Activated CD4-positive, alpha-beta memory T cell treated with anti-CD3 and anti-CD28 coated beads, Interleukin-2, amount 10 ng/mL, durations not matched to agents 7 days and 5 days (primary cell): ENCODE measurements around the gene OVAAL. TPM values are rescaled to one million over a fixed set of nuclear protein-coding genes. Genes with fewer than 3 reads are reported as not detected.

Source experiments
- CTCF ChIA-PET: fragments of 350-600 bp; sonication (Branson Sonifier 250); formaldehyde crosslinking; loops from one replicate; lab custom pipeline; 2021; ENCODE audit warnings: antibody characterized with exemption, inconsistent platforms; lab: Charles Lee
- POLR2A ChIA-PET: fragments of 350-600 bp; sonication (Branson Sonifier 250); formaldehyde crosslinking; loops from one replicate; lab custom pipeline; 2021; ENCODE audit warnings: antibody characterized with exemption; lab: Charles Lee
- DNase-seq: peaks from one replicate; pipeline ENCODE4 v3.0.0-alpha.2; 2020
- H3K27ac Mint-ChIP-seq: one replicate; pipeline ENCODE4 v1.8.0; 2021; ENCODE audit warnings: mild to moderate bottlenecking, mixed read lengths
- H3K27me3 Mint-ChIP-seq: one replicate; pipeline ENCODE4 v1.8.0; 2021; ENCODE audit warnings: mixed read lengths
- H3K36me3 Mint-ChIP-seq: one replicate; pipeline ENCODE4 v1.8.0; 2021; ENCODE audit warnings: low read depth, mixed read lengths
- H3K4me1 Mint-ChIP-seq: one replicate; pipeline ENCODE4 v1.8.0; 2021; ENCODE audit warnings: mixed read lengths
- H3K4me3 Mint-ChIP-seq: one replicate; pipeline ENCODE4 v1.8.0; 2021; ENCODE audit warnings: mild to moderate bottlenecking, mixed read lengths
- H3K9me3 Mint-ChIP-seq: one replicate; pipeline ENCODE4 v1.8.0; 2021; ENCODE audit warnings: mixed read lengths
- total RNA-seq, 2 experiments: library from RNA; stranded (reverse); gene quantifications; one replicate each; pipeline ENCODE4 v1.2.3, GENCODE V29; 2021

Gene OVAAL
- total RNA-seq, 2 experiments from 2014 or later, result not detected

DNA sequence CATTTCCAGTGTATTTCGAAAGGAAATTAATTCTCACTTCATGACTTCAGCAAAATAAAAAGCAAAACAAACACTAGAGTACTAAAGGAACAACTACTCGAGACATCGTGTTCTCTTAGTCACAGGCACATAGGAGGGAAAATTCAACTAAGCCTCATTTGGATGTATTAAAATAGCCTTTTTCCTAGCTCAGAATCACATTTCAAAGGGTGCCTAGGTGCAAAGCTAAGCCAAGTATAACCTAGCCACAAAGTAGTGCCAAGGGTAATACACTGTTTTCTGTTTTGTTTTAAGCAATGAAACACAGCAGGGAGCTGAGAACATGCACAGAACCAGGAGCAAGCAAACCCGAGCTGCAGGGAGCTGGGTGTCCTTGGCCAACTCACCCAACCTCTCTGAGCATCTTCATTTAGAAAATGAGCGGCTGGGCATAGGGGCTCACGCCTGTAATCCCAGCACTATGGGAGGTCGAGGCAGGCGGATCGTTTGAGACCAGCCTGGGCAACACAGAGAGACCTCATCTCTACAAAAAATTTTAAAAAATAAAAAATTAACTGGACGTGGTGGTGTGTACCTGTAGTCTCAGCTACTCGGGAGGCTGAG, 29.8 kb upstream of the OVAAL start:
- CTCF ChIA-PET, result interaction anchor here (1.1 to 1.7 kb wide), 5 partner anchors 8 to 335 kb away, joined by 3 to 9 read pairs (median 6); no protein-coding TSS in a partner anchor
- POLR2A ChIA-PET, result no interaction called here
- Mint-ChIP-seq H3K9me3 (no peaks in the 10 kb centered on the region), H3K4me3 (no peak overlapping the region), H3K4me1 (no peaks in the 10 kb centered on the region), H3K27ac (no peak overlapping the region), H3K36me3 (no peaks in the 10 kb centered on the region), H3K27me3 (peaks cover 9% of the 10 kb centered on the region)
- no peak for DNase-seq

DNA sequence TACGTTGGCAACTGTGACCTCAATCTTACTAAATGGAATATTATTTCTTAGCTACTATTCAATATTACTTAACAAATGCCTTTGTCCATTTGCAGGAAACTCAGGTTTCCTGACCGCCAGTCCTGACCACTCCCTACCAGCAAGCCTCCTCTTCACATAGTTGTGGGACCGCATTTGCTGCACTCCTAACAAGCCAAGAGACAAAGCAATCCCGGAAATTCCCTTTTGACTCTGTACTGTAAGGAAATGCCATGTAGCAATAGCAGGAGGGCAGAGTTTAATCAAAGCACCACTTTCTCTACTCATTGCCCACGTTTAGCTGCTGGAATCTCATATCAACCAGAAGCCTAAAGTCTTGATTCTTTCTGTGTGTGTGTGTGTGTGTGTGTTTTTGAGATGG, 28.3 kb upstream of the OVAAL start:
- DNase-seq, result no peak
- no peaks in the 10 kb centered on the region for H3K9me3 Mint-ChIP-seq
- POLR2A ChIA-PET, result no interaction called here

GRCh38 chr1:180532854-180533253, 25.9 kb upstream of the OVAAL start:
- POLR2A ChIA-PET, result interaction anchor here (0.7 to 1.3 kb wide), 2 partner anchors 31 to 99 kb away, joined by 3 read pairs; partner anchors contain the start of gene XPR1
- Mint-ChIP-seq H3K27ac (no peak overlapping the region), H3K4me3 (no peak overlapping the region), H3K4me1 (no peaks in the 10 kb centered on the region), H3K36me3 (no peaks in the 10 kb centered on the region), H3K27me3 (peaks cover 14% of the 10 kb centered on the region), H3K9me3 (no peaks in the 10 kb centered on the region)
- no peak for DNase-seq
- CTCF ChIA-PET, result interaction anchor here (0.7 to 9.8 kb wide), 6 partner anchors 13 to 609 kb away, joined by 3 to 113 read pairs (median 6); no protein-coding TSS in a partner anchor

More for the DNA sequence above, 28.3 kb upstream of the OVAAL start:
- CTCF ChIA-PET, result interaction anchor here (0.7 to 9.8 kb wide), 4 partner anchors 15 to 353 kb away, joined by 3 to 113 read pairs (median 6); no protein-coding TSS in a partner anchor
- no peaks in the 10 kb centered on the region for H3K4me1 Mint-ChIP-seq
- no peak overlapping the region for H3K27ac Mint-ChIP-seq
- H3K36me3 Mint-ChIP-seq, result no peaks in the 10 kb centered on the region
- no peak overlapping the region for H3K4me3 Mint-ChIP-seq
- H3K27me3 Mint-ChIP-seq, result peaks cover 11% of the 10 kb centered on the region

GRCh38 chr1:180533266-180533987, 25.3 kb upstream of the OVAAL start:
- Mint-ChIP-seq H3K4me1 (no peaks in the 10 kb centered on the region), H3K27ac (no peak overlapping the region), H3K9me3 (no peaks in the 10 kb centered on the region), H3K36me3 (no peaks in the 10 kb centered on the region), H3K27me3 (peaks cover 17% of the 10 kb centered on the region), H3K4me3 (no peak overlapping the region)
- ChIA-PET CTCF (interaction anchor here (0.7 to 9.8 kb wide), 5 partner anchors 15 to 609 kb away, joined by 3 to 113 read pairs (median 8); no protein-coding TSS in a partner anchor), POLR2A (interaction anchor here (0.7 to 1.3 kb wide), 2 partner anchors 31 to 98 kb away, joined by 3 read pairs; partner anchors contain the start of gene XPR1)
- DNase-seq, result peak; percentile 72

DNA sequence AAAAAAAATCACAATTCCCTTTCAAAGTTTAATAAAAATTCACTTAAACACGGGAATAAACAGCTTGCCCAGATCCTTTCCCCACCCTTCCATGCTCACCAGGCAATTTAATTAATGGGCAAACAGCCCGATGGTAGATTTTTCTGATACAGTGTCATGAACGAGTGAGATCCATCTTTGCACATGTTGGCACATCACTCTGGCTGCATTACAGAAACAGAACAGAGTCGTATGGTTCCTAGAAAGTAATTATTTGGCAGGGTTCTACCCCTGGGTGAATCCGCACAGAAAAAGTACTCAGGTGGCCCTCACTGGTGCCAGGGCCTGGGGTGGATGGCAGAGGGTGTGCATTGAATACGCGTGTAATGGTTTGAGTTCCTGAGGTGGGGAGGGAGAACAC, 24.6 kb upstream of the OVAAL start:
- Mint-ChIP-seq H3K4me3 (no peak overlapping the region), H3K27ac (no peak overlapping the region), H3K36me3 (no peaks in the 10 kb centered on the region), H3K9me3 (no peaks in the 10 kb centered on the region), H3K27me3 (peaks cover 15% of the 10 kb centered on the region), H3K4me1 (no peaks in the 10 kb centered on the region)
- ChIA-PET POLR2A (no interaction called here), CTCF (interaction anchor here (3.3 to 9.8 kb wide), 2 partner anchors 18 to 329 kb away, joined by 16 to 113 read pairs; no protein-coding TSS in a partner anchor)
- no peak for DNase-seq

GRCh38 chr1:180535418-180535999, 23.3 kb upstream of the OVAAL start:
- Mint-ChIP-seq H3K9me3 (no peaks in the 10 kb centered on the region), H3K36me3 (no peaks in the 10 kb centered on the region), H3K27ac (no peak overlapping the region), H3K4me3 (no peak overlapping the region), H3K27me3 (peaks cover 13% of the 10 kb centered on the region), H3K4me1 (no peaks in the 10 kb centered on the region)
- ChIA-PET POLR2A (no interaction called here), CTCF (interaction anchor here (0.7 to 9.8 kb wide), 3 partner anchors 20 to 328 kb away, joined by 5 to 113 read pairs (median 16); no protein-coding TSS in a partner anchor)
- no peak for DNase-seq

GRCh38 chr1:180536821-180537372, 21.9 kb upstream of the OVAAL start:
- ChIA-PET CTCF (interaction anchor here (0.6 to 9.8 kb wide), 4 partner anchors 8 to 326 kb away, joined by 3 to 113 read pairs (median 5); no protein-coding TSS in a partner anchor), POLR2A (no interaction called here)
- no peaks in the 10 kb centered on the region for H3K4me1 Mint-ChIP-seq
- H3K4me3 Mint-ChIP-seq, result no peak overlapping the region
- H3K36me3 Mint-ChIP-seq, result no peaks in the 10 kb centered on the region
- no peak for DNase-seq
- peaks cover 13% of the 10 kb centered on the region for H3K27me3 Mint-ChIP-seq
- no peaks in the 10 kb centered on the region for H3K9me3 Mint-ChIP-seq
- no peak overlapping the region for H3K27ac Mint-ChIP-seq

DNA sequence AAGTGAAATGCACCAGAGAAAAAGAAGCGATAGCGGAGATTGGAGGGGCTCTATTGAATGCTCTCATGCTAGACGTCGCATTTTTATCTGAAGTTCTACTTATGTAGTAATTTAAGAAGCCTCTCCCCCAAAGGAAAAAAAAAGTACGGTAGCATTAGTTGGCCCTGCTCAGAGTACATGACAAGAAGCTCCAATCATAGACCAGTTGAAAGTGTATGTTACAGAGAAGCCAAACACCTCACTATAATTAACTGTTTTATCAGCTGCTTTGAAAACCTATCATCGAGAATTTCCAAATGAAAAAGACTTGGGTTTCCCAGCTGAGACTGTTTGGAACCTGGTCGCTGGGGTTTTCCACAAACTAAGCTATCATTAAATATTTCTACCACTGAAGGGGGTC, 19.6 kb upstream of the OVAAL start:
- POLR2A ChIA-PET, result no interaction called here
- H3K36me3 Mint-ChIP-seq, result no peaks in the 10 kb centered on the region

DNA sequence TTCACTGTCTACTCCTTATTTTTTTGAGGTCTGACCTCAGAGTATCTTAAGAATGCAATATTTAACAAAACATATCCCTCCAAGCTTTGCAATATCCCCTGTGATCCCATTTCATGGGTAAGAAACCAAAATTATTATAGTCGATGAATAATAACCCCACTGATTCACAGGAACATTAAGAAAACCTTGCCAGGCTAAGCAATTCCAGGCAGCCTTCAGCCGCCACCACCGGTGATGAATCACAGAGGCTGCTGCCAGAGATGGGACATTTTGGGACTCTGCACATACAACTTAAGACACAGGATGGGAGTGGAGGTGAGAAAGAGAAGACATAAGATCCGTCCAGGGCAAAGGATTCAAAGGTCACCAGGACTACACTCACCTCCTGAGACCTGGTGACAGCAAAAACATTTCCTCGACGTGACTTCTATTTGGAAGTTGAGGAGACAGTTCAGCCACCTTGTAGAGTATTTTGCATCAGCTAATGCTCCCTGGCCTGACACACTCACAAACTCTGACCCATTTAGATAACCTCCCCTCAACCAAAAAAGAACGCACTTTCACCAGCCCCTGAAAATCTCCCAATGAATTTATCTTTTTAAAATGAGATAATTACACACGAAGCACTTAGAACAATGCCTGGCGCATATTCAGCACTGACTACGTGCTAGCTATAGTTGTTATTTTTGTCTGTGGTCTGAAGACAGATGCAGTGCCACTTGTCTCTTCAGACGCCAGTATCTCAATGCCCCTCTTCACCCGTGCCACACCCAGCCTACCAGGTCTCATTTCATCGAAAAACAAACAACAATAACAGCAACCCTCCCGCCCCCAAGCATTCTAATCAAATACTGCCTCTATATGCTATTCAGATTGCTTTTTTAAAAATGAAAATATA, 17.8 kb upstream of the OVAAL start:
- DNase-seq, result no peak
- Mint-ChIP-seq H3K27me3 (peaks cover 9% of the 10 kb centered on the region), H3K9me3 (no peaks in the 10 kb centered on the region), H3K36me3 (no peaks in the 10 kb centered on the region), H3K4me3 (no peak overlapping the region), H3K4me1 (no peaks in the 10 kb centered on the region), H3K27ac (no peak overlapping the region)
- ChIA-PET POLR2A (no interaction called here), CTCF (no interaction called here)

More for the DNA sequence above, 19.6 kb upstream of the OVAAL start:
- no peak overlapping the region for H3K4me3 Mint-ChIP-seq
- CTCF ChIA-PET, result interaction anchor here (9.8 kb wide), 1 partner anchor 324 kb away, joined by 113 read pairs; no protein-coding TSS in a partner anchor
- no peak for DNase-seq
- H3K4me1 Mint-ChIP-seq, result no peaks in the 10 kb centered on the region
- no peaks in the 10 kb centered on the region for H3K9me3 Mint-ChIP-seq
- H3K27me3 Mint-ChIP-seq, result peaks cover 11% of the 10 kb centered on the region
- no peak overlapping the region for H3K27ac Mint-ChIP-seq

GRCh38 chr1:180542113-180542837, 16.5 kb upstream of the OVAAL start:
- H3K27ac Mint-ChIP-seq, result no peak overlapping the region
- no peaks in the 10 kb centered on the region for H3K36me3 Mint-ChIP-seq
- H3K4me3 Mint-ChIP-seq, result no peak overlapping the region
- no peaks in the 10 kb centered on the region for H3K4me1 Mint-ChIP-seq
- ChIA-PET CTCF (no interaction called here), POLR2A (no interaction called here)
- H3K9me3 Mint-ChIP-seq, result no peaks in the 10 kb centered on the region
- H3K27me3 Mint-ChIP-seq, result peaks cover 5% of the 10 kb centered on the region
- DNase-seq, result no peak

DNA sequence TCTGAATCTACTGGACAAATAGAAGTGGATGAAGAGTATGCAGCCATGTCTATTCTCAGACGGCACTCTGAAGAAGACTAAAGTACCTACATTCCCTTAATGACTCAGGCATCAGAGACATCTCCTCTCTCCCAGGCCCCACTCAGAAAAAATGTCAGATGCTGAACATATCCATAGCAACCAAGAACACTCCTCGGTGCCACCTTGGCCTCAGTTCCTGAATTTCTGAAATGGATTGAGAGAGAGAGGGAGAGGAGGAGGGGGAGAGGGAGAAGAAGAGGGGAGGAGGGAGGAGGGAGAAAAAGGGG, 16.0 kb upstream of the OVAAL start:
- CTCF ChIA-PET, result no interaction called here
- no peaks in the 10 kb centered on the region for H3K9me3 Mint-ChIP-seq
- no peak overlapping the region for H3K4me3 Mint-ChIP-seq
- H3K4me1 Mint-ChIP-seq, result no peaks in the 10 kb centered on the region
- H3K27me3 Mint-ChIP-seq, result peaks cover 4% of the 10 kb centered on the region
- no peak overlapping the region for H3K27ac Mint-ChIP-seq
- POLR2A ChIA-PET, result no interaction called here
- no peaks in the 10 kb centered on the region for H3K36me3 Mint-ChIP-seq
- no peak for DNase-seq
